GM12864 (cell line): Measurements from ENCODE around the gene NAGK.

ENCODE experiments used
- DNase-seq: peaks from one replicate; pipeline ENCODE4 v3.0.0-alpha.2; 2011; ENCODE audit warnings: low read depth
- H3K4me3 ChIP-seq: 2 replicates; pipeline ENCODE4 v1.5.1; 2011; ENCODE audit warnings: mild to moderate bottlenecking, low read depth, low read length, control low read depth
- TF ChIP-seq, protein P1 (sequence below): IDR thresholded peaks from 2 replicates; pipeline ENCODE4 v1.5.1; 2011; ENCODE audit warnings: low read depth, mild to moderate bottlenecking, moderate library complexity, low read length, control low read depth, inconsistent platforms; ENCODE audit errors: missing control alignments

NAGK gene

DNA sequence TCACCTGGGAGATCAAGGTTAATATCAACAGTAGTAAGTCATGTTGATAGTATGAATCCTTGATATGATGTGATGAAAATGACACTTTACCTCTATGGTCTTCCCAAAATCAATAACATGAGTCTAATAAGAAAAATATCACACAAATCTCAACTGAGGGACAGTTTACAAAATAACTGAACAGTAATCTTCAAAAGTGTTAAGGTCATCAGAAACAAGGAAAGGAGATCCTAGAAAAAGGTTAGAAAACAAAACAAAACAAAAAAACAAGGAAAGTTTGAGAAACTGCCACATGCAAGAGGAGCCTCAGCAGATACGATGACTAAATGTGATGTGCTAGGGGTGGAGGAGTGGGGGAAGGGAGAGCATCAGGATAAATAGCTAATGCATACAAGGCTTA is 45.4 kb downstream of the NAGK start:
- DNase-seq = no peak
- H3K4me3 ChIP-seq = no peak overlapping the region
- TF ChIP-seq, protein P1, sequence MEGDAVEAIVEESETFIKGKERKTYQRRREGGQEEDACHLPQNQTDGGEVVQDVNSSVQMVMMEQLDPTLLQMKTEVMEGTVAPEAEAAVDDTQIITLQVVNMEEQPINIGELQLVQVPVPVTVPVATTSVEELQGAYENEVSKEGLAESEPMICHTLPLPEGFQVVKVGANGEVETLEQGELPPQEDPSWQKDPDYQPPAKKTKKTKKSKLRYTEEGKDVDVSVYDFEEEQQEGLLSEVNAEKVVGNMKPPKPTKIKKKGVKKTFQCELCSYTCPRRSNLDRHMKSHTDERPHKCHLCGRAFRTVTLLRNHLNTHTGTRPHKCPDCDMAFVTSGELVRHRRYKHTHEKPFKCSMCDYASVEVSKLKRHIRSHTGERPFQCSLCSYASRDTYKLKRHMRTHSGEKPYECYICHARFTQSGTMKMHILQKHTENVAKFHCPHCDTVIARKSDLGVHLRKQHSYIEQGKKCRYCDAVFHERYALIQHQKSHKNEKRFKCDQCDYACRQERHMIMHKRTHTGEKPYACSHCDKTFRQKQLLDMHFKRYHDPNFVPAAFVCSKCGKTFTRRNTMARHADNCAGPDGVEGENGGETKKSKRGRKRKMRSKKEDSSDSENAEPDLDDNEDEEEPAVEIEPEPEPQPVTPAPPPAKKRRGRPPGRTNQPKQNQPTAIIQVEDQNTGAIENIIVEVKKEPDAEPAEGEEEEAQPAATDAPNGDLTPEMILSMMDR = no peak

GRCh38 chr2:71117063-71117462 is 48.6 kb downstream of the NAGK start:
- DNase-seq = no peak
- H3K4me3 ChIP-seq = no peak overlapping the region
- TF ChIP-seq, protein P1 = no peak

DNA sequence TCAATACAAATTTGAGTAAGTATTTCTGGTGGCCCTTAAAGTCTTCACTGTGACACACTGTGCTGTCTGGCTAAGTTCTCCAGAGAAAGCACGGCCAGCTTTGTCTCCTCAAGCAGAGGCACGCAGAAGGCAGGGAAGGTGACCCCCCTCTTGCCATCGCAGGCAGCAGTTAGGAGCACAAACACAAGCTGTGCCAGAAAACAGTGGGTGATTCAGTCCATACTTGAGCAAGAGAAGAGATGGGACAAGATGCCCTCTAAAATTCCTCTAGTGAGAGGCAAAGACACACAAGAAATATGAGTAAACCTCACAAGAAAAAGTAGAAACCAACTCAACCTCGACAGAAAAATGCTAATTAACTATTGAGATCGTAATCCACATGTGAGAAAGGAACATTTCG is 51.7 kb downstream of the NAGK start:
- H3K4me3 ChIP-seq = no peak overlapping the region
- DNase-seq = no peak
- TF ChIP-seq, protein P1 = no peak

DNA sequence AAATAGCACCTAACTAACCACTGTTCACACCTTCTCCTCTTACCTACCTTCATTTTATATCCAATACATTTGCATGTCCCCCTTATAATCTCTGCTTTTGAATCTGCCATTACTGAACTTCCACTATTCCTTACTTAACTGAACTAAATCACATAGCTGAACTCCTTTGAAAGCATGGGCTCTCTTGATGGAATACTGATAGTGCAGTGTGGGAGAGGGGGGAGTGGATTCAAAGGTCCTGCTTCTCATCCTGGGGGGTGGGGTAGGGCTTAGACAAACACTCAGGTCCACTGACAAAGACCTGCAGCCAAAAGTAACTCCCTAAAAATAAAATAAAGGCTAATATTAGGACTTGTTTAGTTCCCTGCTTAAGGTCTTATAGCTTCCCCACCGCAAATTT is 53.0 kb downstream of the NAGK start:
- no peak for DNase-seq
- TF ChIP-seq, protein P1 = no peak

DNA sequence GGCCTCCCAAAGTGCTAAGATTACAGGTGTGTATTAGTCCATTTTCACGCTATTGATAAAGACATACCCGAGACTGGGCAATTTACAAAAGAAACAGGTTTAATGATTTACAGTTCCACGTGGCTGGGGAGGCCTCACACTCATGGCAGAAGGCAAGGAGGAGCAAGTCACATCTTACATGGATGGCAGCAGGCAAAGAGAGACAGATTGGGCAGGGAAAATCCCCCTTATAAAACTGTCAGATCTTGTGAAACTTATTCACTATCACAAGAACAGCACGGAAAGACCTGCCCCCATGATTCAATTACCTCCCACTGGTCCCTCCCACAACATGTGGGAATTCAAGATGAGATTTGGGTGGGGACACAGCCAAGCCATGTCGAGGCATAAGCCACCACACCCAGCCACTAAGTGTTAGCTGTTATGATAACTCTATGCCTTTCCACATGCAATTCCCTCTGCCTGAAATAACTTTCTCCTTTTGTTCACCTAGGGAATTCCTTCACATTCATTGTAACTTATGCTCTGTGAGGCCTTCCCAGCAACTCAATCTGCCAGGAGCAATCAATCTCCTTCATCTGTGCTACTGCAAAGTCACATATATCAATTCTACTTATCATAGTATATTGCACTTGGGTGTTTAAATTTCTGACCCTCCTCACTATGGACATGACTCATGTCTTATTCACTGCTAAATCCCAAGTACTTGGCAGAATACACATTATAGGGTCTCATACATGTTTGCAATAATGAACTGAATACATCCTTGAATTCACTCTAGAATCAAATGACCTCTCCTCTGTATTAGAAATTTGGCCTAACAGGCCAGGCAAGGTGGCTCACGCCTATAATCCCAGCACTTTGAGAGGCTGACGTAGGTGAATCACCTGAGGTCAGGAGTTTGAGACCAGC is 54.2 kb downstream of the NAGK start:
- TF ChIP-seq, protein P1 = no peak
- H3K4me3 ChIP-seq = no peak overlapping the region
- DNase-seq = no peak

More for the DNA sequence above, 53.0 kb downstream of the NAGK start:
- H3K4me3 ChIP-seq = no peak overlapping the region

- H3K4me3 ChIP-seq = no peak overlapping the region
- no peak for DNase-seq
- TF ChIP-seq, protein P1 = no peak
Observed at GRCh38 chr2:71125506-71126294, 57.3 kb downstream of the NAGK start.

- no peak overlapping the region for H3K4me3 ChIP-seq
- DNase-seq = no peak
- TF ChIP-seq, protein P1 = no peak
Observed at GRCh38 chr2:71126957-71127356, 58.5 kb downstream of the NAGK start.
